ENCODE measurements around the gene BICRA.

BICRA gene

GRCh38 chr19:47573071-47574026 lies 35.6 kb upstream of the BICRA start, which contains the start of gene ZNF541:
Gene ZNF541 (minus strand): TSS chr19:47573148. CDS start chr19:47555856, 17,292 bp downstream.
- peaks cover 8% of the 10 kb centered on the region for H3K27me3 ChIP-seq (ENCODE audit: insufficient read depth, low read length, poor library complexity)
- TF ChIP-seq CTCF (IDR thresholded peaks at IDR 0.05; ENCODE audit: borderline replicate concordance, extremely low read depth, low read length, poor library complexity, severe bottlenecking) (no peak), EZH2 (IDR thresholded peaks at IDR 0.05; ENCODE audit: borderline replicate concordance, low read depth, low read length, severe bottlenecking) (no peak)
- no peaks in the 10 kb centered on the region for H3K36me3 ChIP-seq (ENCODE audit: insufficient read depth, low read length)
- H3K4me2 ChIP-seq (ENCODE audit: insufficient read depth, low read length), result no peak within 1 kb of the TSS
- no peaks in the 10 kb centered on the region for H3K9me3 ChIP-seq (ENCODE audit: insufficient read depth, low read length, severe bottlenecking)
- H2AFZ ChIP-seq (ENCODE audit: low read depth, low read length), result no peak within 1 kb of the TSS
- no peak within 1 kb of the TSS for H3K9ac ChIP-seq (ENCODE audit: low read depth, low read length)
- no peaks in the 10 kb centered on the region for H4K20me1 ChIP-seq (ENCODE audit: insufficient read depth, low read length)
- no peaks in the 10 kb centered on the region for H3K79me2 ChIP-seq (ENCODE audit: insufficient read depth, low read length)
- H3K27ac ChIP-seq (ENCODE audit: low read length), result no peak within 1 kb of the TSS
- no peak for ATAC-seq (ENCODE audit: insufficient read depth, low read depth)
- no peak for DNase-seq
- no peak within 1 kb of the TSS for H3K4me3 ChIP-seq (ENCODE audit: low read depth in 1 of 2, low read length in 2 of 2)
- H3K4me1 ChIP-seq (ENCODE audit: insufficient read depth, low read length), result no peaks in the 10 kb centered on the region

GRCh38 chr19:47580397-47580796 lies 28.5 kb upstream of the BICRA start:
- Histone ChIP-seq H3K27ac (ENCODE audit: low read length) (no peak overlapping the region), H3K4me1 (ENCODE audit: insufficient read depth, low read length) (no peaks in the 10 kb centered on the region), H3K79me2 (ENCODE audit: insufficient read depth, low read length) (no peaks in the 10 kb centered on the region), H3K4me3 (ENCODE audit: low read depth in 1 of 2, low read length in 2 of 2) (no peak overlapping the region), H2AFZ (ENCODE audit: low read depth, low read length) (no peak overlapping the region), H3K27me3 (ENCODE audit: insufficient read depth, low read length, poor library complexity) (no peaks in the 10 kb centered on the region), H3K36me3 (ENCODE audit: insufficient read depth, low read length) (no peaks in the 10 kb centered on the region), H3K4me2 (ENCODE audit: insufficient read depth, low read length) (no peak overlapping the region), H3K9me3 (ENCODE audit: insufficient read depth, low read length, severe bottlenecking) (no peaks in the 10 kb centered on the region), H3K9ac (ENCODE audit: low read depth, low read length) (no peak overlapping the region), H4K20me1 (ENCODE audit: insufficient read depth, low read length) (no peaks in the 10 kb centered on the region; the same call in 1 of the 2 replicates)
- TF ChIP-seq EZH2 (IDR thresholded peaks at IDR 0.05; ENCODE audit: borderline replicate concordance, low read depth, low read length, severe bottlenecking), result no peak
- TF ChIP-seq CTCF (IDR thresholded peaks at IDR 0.05; ENCODE audit: borderline replicate concordance, extremely low read depth, low read length, poor library complexity, severe bottlenecking), result no peak
- ATAC-seq (ENCODE audit: insufficient read depth, low read depth) (no peak), DNase-seq (no peak)

GRCh38 chr19:47581605-47582319 lies 27.2 kb upstream of the BICRA start:
- Histone ChIP-seq H3K4me1 (ENCODE audit: insufficient read depth, low read length) (no peaks in the 10 kb centered on the region), H3K36me3 (ENCODE audit: insufficient read depth, low read length) (no peaks in the 10 kb centered on the region), H2AFZ (ENCODE audit: low read depth, low read length) (no peak overlapping the region), H3K4me2 (ENCODE audit: insufficient read depth, low read length) (no peak overlapping the region), H3K9me3 (ENCODE audit: insufficient read depth, low read length, severe bottlenecking) (peaks cover 5% of the 10 kb centered on the region), H3K9ac (ENCODE audit: low read depth, low read length) (no peak overlapping the region), H3K27ac (ENCODE audit: low read length) (no peak overlapping the region), H3K4me3 (ENCODE audit: low read depth in 1 of 2, low read length in 2 of 2) (no peak overlapping the region), H3K27me3 (ENCODE audit: insufficient read depth, low read length, poor library complexity) (no peaks in the 10 kb centered on the region), H4K20me1 (ENCODE audit: insufficient read depth, low read length) (no peaks in the 10 kb centered on the region; the same call in 1 of the 2 replicates), H3K79me2 (ENCODE audit: insufficient read depth, low read length) (no peaks in the 10 kb centered on the region)
- DNase-seq (no peak), ATAC-seq (ENCODE audit: insufficient read depth, low read depth) (no peak)
- TF ChIP-seq CTCF (IDR thresholded peaks at IDR 0.05; ENCODE audit: borderline replicate concordance, extremely low read depth, low read length, poor library complexity, severe bottlenecking) (no peak), EZH2 (IDR thresholded peaks at IDR 0.05; ENCODE audit: borderline replicate concordance, low read depth, low read length, severe bottlenecking) (no peak)

All from DND-41 (cell line).